Measurements from ENCODE around the gene TMEM131.
"Not testable (repeated sequence)": the region's sequence is repeated elsewhere in the genome, so short reads cannot be mapped to it uniquely, and the experiment has no call there.

TMEM131 gene

GRCh38 chr2:97848306-97848705, 147.4 kb downstream of the TMEM131 start:
- H3K27ac Mint-ChIP-seq = no peak overlapping the region
- H3K4me3 Mint-ChIP-seq = no peak overlapping the region
- H3K4me1 Mint-ChIP-seq = peaks cover 31 to 63% of the 10 kb centered on the region in 2 donors
- ATAC-seq (replicated peaks) (no peak), DNase-seq (no peak)
- no peaks in the 10 kb centered on the region for H3K9me3 Mint-ChIP-seq
- no peaks in the 10 kb centered on the region for H3K27me3 Mint-ChIP-seq
- H3K36me3 Mint-ChIP-seq = peaks cover 20 to 44% of the 10 kb centered on the region in 2 donors

GRCh38 chr2:97846716-97847115, 149.0 kb downstream of the TMEM131 start:
- ATAC-seq (replicated peaks); H3K27ac Mint-ChIP-seq; H3K27me3 Mint-ChIP-seq; H3K4me3 Mint-ChIP-seq; H3K9me3 Mint-ChIP-seq; DNase-seq: not testable (repeated sequence)
- Mint-ChIP-seq H3K4me1 (peaks cover 29 to 60% of the 10 kb centered on the region in 2 donors), H3K36me3 (peaks cover 29 to 40% of the 10 kb centered on the region in 2 donors)

GRCh38 chr2:97845818-97846217, 149.9 kb downstream of the TMEM131 start:
- no peaks in the 10 kb centered on the region for H3K9me3 Mint-ChIP-seq
- H3K27me3 Mint-ChIP-seq = no peaks in the 10 kb centered on the region
- peaks cover 31 to 36% of the 10 kb centered on the region in 2 donors for H3K36me3 Mint-ChIP-seq
- DNase-seq (no peak), ATAC-seq (replicated peaks) (no peak)
- H3K4me3 Mint-ChIP-seq = no peak overlapping the region
- peaks cover 23 to 51% of the 10 kb centered on the region in 2 donors for H3K4me1 Mint-ChIP-seq
- H3K27ac Mint-ChIP-seq = peak overlapping the region; percentile 39

- DNase-seq (no peak), ATAC-seq (replicated peaks) (no peak)
- H3K27ac Mint-ChIP-seq = no peak overlapping the region
- peaks cover 32 to 38% of the 10 kb centered on the region in 2 donors for H3K36me3 Mint-ChIP-seq
- no peak overlapping the region for H3K4me3 Mint-ChIP-seq
- H3K9me3 Mint-ChIP-seq = no peaks in the 10 kb centered on the region
- H3K27me3 Mint-ChIP-seq = no peaks in the 10 kb centered on the region
- peaks cover 21 to 46% of the 10 kb centered on the region in 2 donors for H3K4me1 Mint-ChIP-seq
These were observed 150.6 kb downstream of the TMEM131 start for GRCh38 chr2:97845133-97845532.

GRCh38 chr2:97844311-97844859, 151.4 kb downstream of the TMEM131 start:
- H3K4me3 Mint-ChIP-seq = no peak overlapping the region
- H3K9me3 Mint-ChIP-seq = no peaks in the 10 kb centered on the region
- H3K27ac Mint-ChIP-seq = no peak overlapping the region
- ATAC-seq (replicated peaks) (no peak), DNase-seq (no peak)
- peaks cover 16 to 39% of the 10 kb centered on the region in 2 donors for H3K4me1 Mint-ChIP-seq
- peaks cover 30 to 40% of the 10 kb centered on the region in 2 donors for H3K36me3 Mint-ChIP-seq
- no peaks in the 10 kb centered on the region for H3K27me3 Mint-ChIP-seq

GRCh38 chr2:97840198-97840597, 155.6 kb downstream of the TMEM131 start:
- Mint-ChIP-seq H3K27me3 (no peaks in the 10 kb centered on the region), H3K36me3 (peaks cover 31 to 42% of the 10 kb centered on the region in 2 donors), H3K27ac (peak overlapping the region; percentile 14), H3K4me3 (no peak overlapping the region), H3K9me3 (no peaks in the 10 kb centered on the region), H3K4me1 (peaks cover 4 to 17% of the 10 kb centered on the region in 2 donors)
- ATAC-seq (replicated peaks) = no peak
- DNase-seq = no peak

- H3K36me3 Mint-ChIP-seq = peaks cover 16 to 45% of the 10 kb centered on the region in 2 donors
- H3K9me3 Mint-ChIP-seq = no peaks in the 10 kb centered on the region
- ATAC-seq (replicated peaks) (no peak), DNase-seq (no peak)
- no peak overlapping the region for H3K4me3 Mint-ChIP-seq
- peaks cover 1 to 6% of the 10 kb centered on the region in 2 donors for H3K4me1 Mint-ChIP-seq
- no peak overlapping the region for H3K27ac Mint-ChIP-seq
- H3K27me3 Mint-ChIP-seq = no peaks in the 10 kb centered on the region
These were observed 161.1 kb downstream of the TMEM131 start for GRCh38 chr2:97834610-97835009.

- Mint-ChIP-seq H3K4me3 (no peak overlapping the region), H3K9me3 (peaks cover 0 to 3% of the 10 kb centered on the region in 2 donors), H3K4me1 (peaks cover 12 to 23% of the 10 kb centered on the region in 2 donors), H3K27ac (no peak overlapping the region), H3K36me3 (peaks cover 28 to 50% of the 10 kb centered on the region in 2 donors), H3K27me3 (no peaks in the 10 kb centered on the region)
- no peak for DNase-seq
- ATAC-seq (replicated peaks) = no peak
These were observed 164.6 kb downstream of the TMEM131 start for GRCh38 chr2:97831121-97831520.

- ATAC-seq (replicated peaks); H3K9me3 Mint-ChIP-seq; H3K27me3 Mint-ChIP-seq; H3K27ac Mint-ChIP-seq; H3K4me3 Mint-ChIP-seq; DNase-seq: not testable (repeated sequence)
- Mint-ChIP-seq H3K36me3 (peaks cover 31 to 56% of the 10 kb centered on the region in 2 donors), H3K4me1 (peaks cover 15 to 29% of the 10 kb centered on the region in 2 donors)
These were observed 166.5 kb downstream of the TMEM131 start for GRCh38 chr2:97829255-97829654.

GRCh38 chr2:97827013-97827412, 168.7 kb downstream of the TMEM131 start:
- not testable (repeated sequence) for H3K9me3 Mint-ChIP-seq; H3K27me3 Mint-ChIP-seq; DNase-seq; H3K4me3 Mint-ChIP-seq; ATAC-seq (replicated peaks); H3K27ac Mint-ChIP-seq
- peaks cover 15 to 29% of the 10 kb centered on the region in 2 donors for H3K4me1 Mint-ChIP-seq
- H3K36me3 Mint-ChIP-seq = peaks cover 41 to 64% of the 10 kb centered on the region in 2 donors

- not testable (repeated sequence) for DNase-seq, H3K27me3 Mint-ChIP-seq, H3K9me3 Mint-ChIP-seq
- Mint-ChIP-seq H3K36me3 (peaks cover 48 to 70% of the 10 kb centered on the region in 2 donors), H3K27ac (peak overlapping the region; percentile 81), H3K4me3 (peak overlapping the region; percentile 20 to 40), H3K4me1 (peaks cover 15 to 29% of the 10 kb centered on the region in 2 donors)
- ATAC-seq (replicated peaks) = peak; percentile 42 to 48
These were observed 169.4 kb downstream of the TMEM131 start for GRCh38 chr2:97826266-97826847.

GRCh38 chr2:97824011-97824410, 171.7 kb downstream of the TMEM131 start:
- not testable (repeated sequence) for H3K4me3 Mint-ChIP-seq; H3K27me3 Mint-ChIP-seq; DNase-seq; H3K9me3 Mint-ChIP-seq; ATAC-seq (replicated peaks); H3K27ac Mint-ChIP-seq
- Mint-ChIP-seq H3K4me1 (peaks cover 14 to 27% of the 10 kb centered on the region in 2 donors), H3K36me3 (peaks cover 36 to 63% of the 10 kb centered on the region in 2 donors)

- H3K9me3 Mint-ChIP-seq; DNase-seq; ATAC-seq (replicated peaks); H3K27ac Mint-ChIP-seq; H3K27me3 Mint-ChIP-seq; H3K4me3 Mint-ChIP-seq: not testable (repeated sequence)
- Mint-ChIP-seq H3K4me1 (peaks cover 7 to 13% of the 10 kb centered on the region in 2 donors), H3K36me3 (peaks cover 28 to 52% of the 10 kb centered on the region in 2 donors)
These were observed 173.9 kb downstream of the TMEM131 start for GRCh38 chr2:97821862-97822261.

GRCh38 chr2:97819754-97820153, 176.0 kb downstream of the TMEM131 start:
- H3K27ac Mint-ChIP-seq = no peak overlapping the region
- DNase-seq = no peak
- peaks cover 0 to 1% of the 10 kb centered on the region in 2 donors for H3K9me3 Mint-ChIP-seq
- H3K4me1 Mint-ChIP-seq = no peaks in the 10 kb centered on the region
- no peaks in the 10 kb centered on the region for H3K27me3 Mint-ChIP-seq
- H3K4me3 Mint-ChIP-seq = no peak overlapping the region
- peaks cover 23 to 47% of the 10 kb centered on the region in 2 donors for H3K36me3 Mint-ChIP-seq
- ATAC-seq (replicated peaks) = no peak

GRCh38 chr2:97816411-97816810, 179.3 kb downstream of the TMEM131 start:
- Mint-ChIP-seq H3K27me3 (no peaks in the 10 kb centered on the region), H3K27ac (no peak overlapping the region), H3K36me3 (peaks cover 18 to 36% of the 10 kb centered on the region in 2 donors), H3K4me1 (no peaks in the 10 kb centered on the region), H3K4me3 (no peak overlapping the region), H3K9me3 (no peaks in the 10 kb centered on the region)
- DNase-seq = no peak
- no peak for ATAC-seq (replicated peaks)
